HEK293 (cell line): ENCODE data around the gene GAS2L2.

Source experiments
- CTCF ChIA-PET: fragments of 350-600 bp; formaldehyde crosslinking; extraction: SDS; loops from one replicate; lab custom pipeline; 2021; ENCODE audit warnings: antibody characterized with exemption; lab: Yijun Ruan, JAX
- POLR2A ChIA-PET: fragments of 300-600 bp; formaldehyde crosslinking; extraction: SDS; loops from one replicate; lab custom pipeline; 2020; ENCODE audit warnings: antibody characterized with exemption, inconsistent platforms; lab: Yijun Ruan, JAX
- H3K27ac ChIP-seq: fragments of 200-500 bp; sonication (Bioruptor generic); 2 replicates; pipeline ENCODE4 v1.5.1; 2014; ENCODE audit warnings: low read depth, low read length, control low read depth, inconsistent platforms; ENCODE audit errors: extremely low read depth
- H3K36me3 ChIP-seq, 2 experiments: fragments of 200-500 bp in 1 of 2; sonication (Bioruptor generic) in 1 of 2; 1 replicate in 1 of 2; 2 replicates in 1 of 2; pipeline ENCODE4 v1.5.1; 2014 to 2017; ENCODE audit warnings: inconsistent platforms in 2 of 2, low read length in 2 of 2; ENCODE audit not compliant: control insufficient read depth in 2 of 2, insufficient read depth in 1 of 2
- H3K4me1 ChIP-seq: fragments of 200-500 bp; sonication (Bioruptor generic); 2 replicates; pipeline ENCODE4 v1.5.1; 2014; ENCODE audit warnings: mild to moderate bottlenecking, low read length, inconsistent platforms; ENCODE audit not compliant: control insufficient read depth, insufficient read depth
- H3K4me3 ChIP-seq: 2 replicates; pipeline ENCODE4 v1.5.1; 2011; ENCODE audit warnings: low read depth, mild to moderate bottlenecking, control low read depth, low read length, moderate library complexity
- H3K9me3 ChIP-seq: fragments of 200-500 bp; sonication (Bioruptor generic); 2 replicates; pipeline ENCODE4 v1.5.1; 2014; ENCODE audit warnings: low read depth, low read length, inconsistent platforms; ENCODE audit not compliant: control insufficient read depth, insufficient read depth
- BCL11A ChIP-seq: fragments of 450-650 bp; formaldehyde crosslinking; IDR thresholded peaks from 2 replicates; pipeline ENCODE4 v1.5.1; 2016; ENCODE audit warnings: low read depth, missing biosample characterization, missing genetic modification characterization
- ELK4 ChIP-seq: IDR thresholded peaks from 2 replicates; pipeline ENCODE4 v1.6.1; 2011; ENCODE audit warnings: mild to moderate bottlenecking, low read depth, low read length, borderline replicate concordance
- HOXA7 ChIP-seq: sonication (generic); formaldehyde crosslinking; IDR thresholded peaks from 2 replicates; pipeline ENCODE4 v1.8.1; 2022; ENCODE audit warnings: missing genetic modification reagents, borderline replicate concordance
- KLF9 ChIP-seq: fragments of 450-650 bp; formaldehyde crosslinking; IDR thresholded peaks from 2 replicates; pipeline ENCODE4 v1.5.1; 2016; ENCODE audit warnings: missing biosample characterization, missing genetic modification characterization, low read depth
- MYNN ChIP-seq: fragments of 450-650 bp; formaldehyde crosslinking; IDR thresholded peaks from 2 replicates; pipeline ENCODE4 v1.5.1; 2016; ENCODE audit warnings: missing biosample characterization, missing genetic modification characterization, borderline replicate concordance
- PRDM4 ChIP-seq: fragments of 450-650 bp; formaldehyde crosslinking; IDR thresholded peaks from 2 replicates; pipeline ENCODE4 v1.5.1; 2017; ENCODE audit warnings: missing biosample characterization, missing genetic modification characterization
- SALL2 ChIP-seq: fragments of 450-650 bp; formaldehyde crosslinking; IDR thresholded peaks from 2 replicates; pipeline ENCODE4 v1.5.0; 2017; ENCODE audit warnings: missing biosample characterization, mild to moderate bottlenecking, missing genetic modification characterization, borderline replicate concordance
- YY1 ChIP-seq: fragments of 450-650 bp; formaldehyde crosslinking; IDR thresholded peaks from 2 replicates; pipeline ENCODE4 v1.5.1; 2018; ENCODE audit warnings: missing biosample characterization, missing genetic modification characterization
- ZFP41 ChIP-seq: fragments of 450-650 bp; formaldehyde crosslinking; IDR thresholded peaks from 2 replicates; pipeline ENCODE4 v1.5.1; 2016; ENCODE audit warnings: missing biosample characterization, missing genetic modification characterization, borderline replicate concordance
- ZNF114 ChIP-seq: fragments of 450-650 bp; formaldehyde crosslinking; IDR thresholded peaks from 2 replicates; pipeline ENCODE4 v1.5.0; 2017; ENCODE audit warnings: missing biosample characterization, missing genetic modification characterization
- ZNF2 ChIP-seq: fragments of 450-650 bp; formaldehyde crosslinking; IDR thresholded peaks from 2 replicates; pipeline ENCODE4 v1.5.1; 2016; ENCODE audit warnings: missing biosample characterization, missing genetic modification characterization
- ZNF23 ChIP-seq: fragments of 450-650 bp; formaldehyde crosslinking; IDR thresholded peaks from 2 replicates; pipeline ENCODE4 v1.5.1; 2016; ENCODE audit warnings: missing biosample characterization, missing genetic modification characterization, borderline replicate concordance
- ZNF24 ChIP-seq: fragments of 450-650 bp; formaldehyde crosslinking; IDR thresholded peaks from 2 replicates; pipeline ENCODE4 v1.5.1; 2016; ENCODE audit warnings: missing biosample characterization, missing genetic modification characterization
- ZNF26 ChIP-seq: fragments of 450-650 bp; formaldehyde crosslinking; IDR thresholded peaks from 2 replicates; pipeline ENCODE4 v1.5.1; 2016; ENCODE audit warnings: missing biosample characterization, missing genetic modification characterization
- ZNF324 ChIP-seq: fragments of 450-650 bp; formaldehyde crosslinking; IDR thresholded peaks from 2 replicates; pipeline ENCODE4 v1.5.1; 2016; ENCODE audit warnings: missing biosample characterization, missing genetic modification characterization
- ZNF416 ChIP-seq: fragments of 450-650 bp; formaldehyde crosslinking; IDR thresholded peaks from 2 replicates; pipeline ENCODE4 v1.5.1; 2016; ENCODE audit warnings: missing biosample characterization, missing genetic modification characterization
- ZNF529 ChIP-seq: fragments of 450-650 bp; formaldehyde crosslinking; IDR thresholded peaks from 2 replicates; pipeline ENCODE4 v1.5.1; 2017; ENCODE audit warnings: missing genetic modification characterization, missing biosample characterization; ENCODE audit not compliant: insufficient replicate concordance
- ZNF544 ChIP-seq: fragments of 450-650 bp; formaldehyde crosslinking; IDR thresholded peaks from 2 replicates; pipeline ENCODE4 v1.5.0; 2017; ENCODE audit warnings: missing biosample characterization, missing genetic modification characterization
- ZNF558 ChIP-seq: fragments of 450-650 bp; formaldehyde crosslinking; IDR thresholded peaks from 2 replicates; pipeline ENCODE4 v1.5.1; 2016; ENCODE audit warnings: missing biosample characterization, missing genetic modification characterization
- ZNF560 ChIP-seq: fragments of 450-650 bp; formaldehyde crosslinking; IDR thresholded peaks from 2 replicates; pipeline ENCODE4 v1.5.1; 2017; ENCODE audit warnings: missing biosample characterization, missing genetic modification characterization, borderline replicate concordance
- ZNF561 ChIP-seq: fragments of 450-650 bp; IDR thresholded peaks from 2 replicates; pipeline ENCODE4 v1.5.1; 2018; ENCODE audit warnings: missing biosample characterization, missing genetic modification characterization, borderline replicate concordance
- ZNF600 ChIP-seq: fragments of 450-650 bp; formaldehyde crosslinking; IDR thresholded peaks from 2 replicates; pipeline ENCODE4 v1.5.1; 2016; ENCODE audit warnings: missing biosample characterization, missing genetic modification characterization
- ZNF654 ChIP-seq: fragments of 450-650 bp; formaldehyde crosslinking; IDR thresholded peaks from 2 replicates; pipeline ENCODE4 v1.5.1; 2016; ENCODE audit warnings: low read depth, missing biosample characterization, missing genetic modification characterization
- ZNF658 ChIP-seq: fragments of 450-650 bp; formaldehyde crosslinking; IDR thresholded peaks from 2 replicates; pipeline ENCODE4; 2016; ENCODE audit warnings: missing biosample characterization, missing genetic modification characterization
- ZNF701 ChIP-seq: fragments of 450-650 bp; formaldehyde crosslinking; IDR thresholded peaks from 2 replicates; pipeline ENCODE4 v1.5.1; 2016; ENCODE audit warnings: missing biosample characterization, missing genetic modification characterization
- ZSCAN16 ChIP-seq: fragments of 450-650 bp; formaldehyde crosslinking; IDR thresholded peaks from 2 replicates; pipeline ENCODE4 v1.5.1; 2016; ENCODE audit warnings: missing biosample characterization, missing genetic modification characterization
- ZSCAN23 ChIP-seq: fragments of 450-650 bp; formaldehyde crosslinking; IDR thresholded peaks from 2 replicates; pipeline ENCODE4 v1.5.1; 2016; ENCODE audit warnings: missing biosample characterization, missing genetic modification characterization
- ZXDB ChIP-seq: fragments of 450-650 bp; formaldehyde crosslinking; IDR thresholded peaks from 2 replicates; pipeline ENCODE4 v1.5.1; 2016; ENCODE audit warnings: missing biosample characterization, missing genetic modification characterization
- TF ChIP-seq, protein P1 (sequence below): fragments of 450-650 bp; formaldehyde crosslinking; IDR thresholded peaks from 2 replicates; pipeline ENCODE4; 2016; ENCODE audit warnings: missing biosample characterization, missing genetic modification characterization
- TF ChIP-seq, protein P2 (sequence below): sonication (generic); formaldehyde crosslinking; IDR thresholded peaks from 2 replicates; pipeline ENCODE4 v1.8.1; 2022; ENCODE audit warnings: mild to moderate bottlenecking, moderate library complexity, missing genetic modification reagents

GAS2L2 gene

DNA sequence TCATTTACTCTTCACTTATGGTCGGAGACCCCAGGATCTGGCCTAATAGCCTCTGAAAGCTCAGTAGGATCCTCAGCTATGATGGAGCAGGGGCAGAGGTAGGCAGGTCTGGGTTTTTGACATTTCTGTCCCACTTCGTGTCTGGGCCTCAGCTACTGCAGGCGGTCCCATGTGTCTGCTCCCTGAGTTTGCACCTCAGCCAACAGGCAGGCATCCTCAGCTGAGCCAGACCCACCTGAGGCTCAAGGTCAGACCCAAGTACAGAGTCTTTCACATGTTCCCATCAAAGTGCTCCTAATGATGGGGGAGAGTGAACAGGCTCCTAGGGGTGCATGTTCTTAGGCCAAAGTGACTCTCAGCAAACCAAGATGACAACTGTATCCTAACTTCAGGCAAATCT lies 24.5 kb downstream of the GAS2L2 start:
- no peak overlapping the region for H3K4me3 ChIP-seq
- H3K27ac ChIP-seq: no peak overlapping the region
- no peak for TF ChIP-seq ZNF324 (tag by site-specific recombination)
- no peak for TF ChIP-seq SALL2 (tag by site-specific recombination)
- no peak for TF ChIP-seq ZNF654 (tag by site-specific recombination)
- no peak for TF ChIP-seq BCL11A (tag by site-specific recombination)
- TF ChIP-seq ZNF558 (tag by site-specific recombination): no peak
- TF ChIP-seq ZNF600 (tag by site-specific recombination): no peak
- TF ChIP-seq YY1 (tag by site-specific recombination): no peak
- TF ChIP-seq ZNF2: no peak
- no peak for TF ChIP-seq MYNN (tag by site-specific recombination)
- TF ChIP-seq ZNF561 (tag by site-specific recombination): no peak
- peaks cover 14 to 29% of the 10 kb centered on the region in 2 experiments; a peak in 2 of 3 replicates for H3K36me3 ChIP-seq
- ChIA-PET CTCF (interaction anchor here (1.2 to 5.3 kb wide), 4 partner anchors 19 to 114 kb away, joined by 3 to 44 read pairs (median 14); no protein-coding TSS in a partner anchor), POLR2A (interaction anchor here (1.2 kb wide), 1 partner anchor 80 kb away, joined by 5 read pairs; the partner anchor contains the start of gene TAF15)
- peaks cover 35% of the 10 kb centered on the region for H3K4me1 ChIP-seq
- no peaks in the 10 kb centered on the region for H3K9me3 ChIP-seq

DNA sequence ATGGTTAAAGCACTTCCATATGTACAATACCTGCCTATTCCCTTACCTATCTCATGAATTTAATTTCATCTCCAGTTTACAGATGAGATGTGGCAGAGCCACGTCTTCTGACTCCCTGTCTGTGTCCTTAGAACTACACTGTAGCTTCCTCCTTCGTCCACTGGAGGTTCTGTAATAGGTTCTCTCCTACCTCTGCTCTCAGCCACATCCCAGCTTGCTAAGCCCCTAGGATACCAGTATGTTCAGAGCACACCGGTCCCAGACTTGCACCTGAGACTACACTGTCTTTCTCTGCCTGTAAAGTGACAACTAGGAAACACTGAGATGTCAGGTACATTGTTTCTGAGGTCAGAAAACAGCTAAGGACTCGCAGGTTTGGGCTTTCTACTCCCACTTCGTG lies 25.4 kb downstream of the GAS2L2 start:
- ChIA-PET POLR2A (interaction anchor here (1.2 kb wide), 1 partner anchor 81 kb away, joined by 4 read pairs; the partner anchor contains the start of gene TAF15), CTCF (interaction anchor here (0.8 to 5.3 kb wide), 5 partner anchors 19 to 113 kb away, joined by 3 to 44 read pairs (median 11); no protein-coding TSS in a partner anchor)
- no peak for TF ChIP-seq ZNF658
- no peak for TF ChIP-seq ZXDB (tag by site-specific recombination)
- no peak for TF ChIP-seq HOXA7
- TF ChIP-seq, protein P1, sequence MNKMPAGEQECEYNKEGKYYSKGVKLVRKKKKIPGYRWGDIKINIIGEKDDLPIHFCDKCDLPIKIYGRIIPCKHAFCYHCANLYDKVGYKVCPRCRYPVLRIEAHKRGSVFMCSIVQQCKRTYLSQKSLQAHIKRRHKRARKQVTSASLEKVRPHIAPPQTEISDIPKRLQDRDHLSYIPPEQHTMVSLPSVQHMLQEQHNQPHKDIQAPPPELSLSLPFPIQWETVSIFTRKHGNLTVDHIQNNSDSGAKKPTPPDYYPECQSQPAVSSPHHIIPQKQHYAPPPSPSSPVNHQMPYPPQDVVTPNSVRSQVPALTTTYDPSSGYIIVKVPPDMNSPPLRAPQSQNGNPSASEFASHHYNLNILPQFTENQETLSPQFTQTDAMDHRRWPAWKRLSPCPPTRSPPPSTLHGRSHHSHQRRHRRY (tag by site-specific recombination): no peak
- TF ChIP-seq, protein P2, sequence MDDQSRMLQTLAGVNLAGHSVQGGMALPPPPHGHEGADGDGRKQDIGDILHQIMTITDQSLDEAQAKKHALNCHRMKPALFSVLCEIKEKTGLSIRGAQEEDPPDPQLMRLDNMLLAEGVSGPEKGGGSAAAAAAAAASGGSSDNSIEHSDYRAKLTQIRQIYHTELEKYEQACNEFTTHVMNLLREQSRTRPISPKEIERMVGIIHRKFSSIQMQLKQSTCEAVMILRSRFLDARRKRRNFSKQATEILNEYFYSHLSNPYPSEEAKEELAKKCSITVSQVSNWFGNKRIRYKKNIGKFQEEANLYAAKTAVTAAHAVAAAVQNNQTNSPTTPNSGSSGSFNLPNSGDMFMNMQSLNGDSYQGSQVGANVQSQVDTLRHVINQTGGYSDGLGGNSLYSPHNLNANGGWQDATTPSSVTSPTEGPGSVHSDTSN (CRISPR knock-in tag): no peak
- TF ChIP-seq ELK4: no peak
- TF ChIP-seq ZNF529 (tag by site-specific recombination): no peak
- no peak for TF ChIP-seq ZNF23
- no peak for TF ChIP-seq KLF9 (tag by site-specific recombination)
- TF ChIP-seq ZNF416 (tag by site-specific recombination): no peak
- no peak for TF ChIP-seq ZSCAN23
- no peak for TF ChIP-seq ZNF26 (tag by site-specific recombination)
- TF ChIP-seq ZNF114 (tag by site-specific recombination): no peak
- TF ChIP-seq ZNF560 (tag by site-specific recombination): no peak
- no peak for TF ChIP-seq ZNF701
- TF ChIP-seq ZNF24 (tag by site-specific recombination): no peak
- TF ChIP-seq ZNF544 (tag by site-specific recombination): no peak
- TF ChIP-seq PRDM4 (tag by site-specific recombination): no peak
- TF ChIP-seq ZFP41 (tag by site-specific recombination): no peak
- no peak for TF ChIP-seq ZSCAN16 (tag by site-specific recombination)
- H3K4me1 ChIP-seq: peaks cover 30% of the 10 kb centered on the region
- no peaks in the 10 kb centered on the region for H3K9me3 ChIP-seq
- no peak overlapping the region for H3K27ac ChIP-seq
- H3K36me3 ChIP-seq: peaks cover 21 to 32% of the 10 kb centered on the region in 2 experiments; a peak in 2 of 3 replicates
- no peak overlapping the region for H3K4me3 ChIP-seq
